Fibroblast of lung (primary cell): ENCODE results near the gene TESK1.

Experiments
- EZH2 ChIP-seq: IDR thresholded peaks from 2 replicates; pipeline ENCODE4 v1.5.1; 2012; ENCODE audit warnings: low read length, control low read depth, mild to moderate bottlenecking; ENCODE audit errors: missing control alignments
- TF ChIP-seq, protein P1 (sequence below), 2 donors: IDR thresholded peaks in 1 of 2; conservative IDR thresholded peaks in 1 of 2; 1 replicate in 1 of 2; 2 replicates in 1 of 2; pipeline ENCODE4 v1.5.1; 2011 to 2012; ENCODE audit warnings: low read length in 2 of 2, control low read depth in 1 of 2, inconsistent platforms in 1 of 2, low read depth in 1 of 2, mild to moderate bottlenecking in 1 of 2

DNA sequence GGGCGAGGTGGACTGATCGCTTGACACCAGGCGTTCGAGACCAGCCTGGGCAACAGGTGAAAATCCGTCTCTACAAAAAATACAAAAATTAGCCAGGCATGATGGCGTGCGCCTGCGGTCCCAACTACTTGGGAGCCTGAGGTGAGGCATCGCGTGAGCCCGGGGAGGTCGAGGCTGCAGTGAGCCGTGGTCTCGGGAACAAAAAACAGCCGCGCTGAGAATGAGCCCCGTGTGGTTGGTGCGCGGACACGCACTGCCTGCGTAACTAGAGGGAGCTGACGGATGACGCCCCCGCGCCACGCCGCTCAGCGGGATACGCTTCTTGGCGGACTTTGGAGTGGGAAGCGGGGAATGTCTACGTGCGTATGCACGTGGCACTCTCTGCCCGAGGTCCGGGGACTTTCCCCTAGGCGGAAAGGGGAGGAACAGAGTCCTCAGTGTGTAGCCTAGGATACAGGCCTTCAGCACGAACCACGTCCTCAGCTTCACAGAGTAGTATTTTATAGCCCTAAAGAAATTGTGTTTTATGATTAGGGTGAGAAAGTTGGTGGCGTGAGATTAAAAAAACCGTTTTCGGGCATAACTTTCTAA lies 52.6 kb downstream of the TESK1 start, which contains the start of gene RMRP:
- TF ChIP-seq, protein P1, sequence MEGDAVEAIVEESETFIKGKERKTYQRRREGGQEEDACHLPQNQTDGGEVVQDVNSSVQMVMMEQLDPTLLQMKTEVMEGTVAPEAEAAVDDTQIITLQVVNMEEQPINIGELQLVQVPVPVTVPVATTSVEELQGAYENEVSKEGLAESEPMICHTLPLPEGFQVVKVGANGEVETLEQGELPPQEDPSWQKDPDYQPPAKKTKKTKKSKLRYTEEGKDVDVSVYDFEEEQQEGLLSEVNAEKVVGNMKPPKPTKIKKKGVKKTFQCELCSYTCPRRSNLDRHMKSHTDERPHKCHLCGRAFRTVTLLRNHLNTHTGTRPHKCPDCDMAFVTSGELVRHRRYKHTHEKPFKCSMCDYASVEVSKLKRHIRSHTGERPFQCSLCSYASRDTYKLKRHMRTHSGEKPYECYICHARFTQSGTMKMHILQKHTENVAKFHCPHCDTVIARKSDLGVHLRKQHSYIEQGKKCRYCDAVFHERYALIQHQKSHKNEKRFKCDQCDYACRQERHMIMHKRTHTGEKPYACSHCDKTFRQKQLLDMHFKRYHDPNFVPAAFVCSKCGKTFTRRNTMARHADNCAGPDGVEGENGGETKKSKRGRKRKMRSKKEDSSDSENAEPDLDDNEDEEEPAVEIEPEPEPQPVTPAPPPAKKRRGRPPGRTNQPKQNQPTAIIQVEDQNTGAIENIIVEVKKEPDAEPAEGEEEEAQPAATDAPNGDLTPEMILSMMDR (conservative IDR thresholded peaks at IDR 0.05 in 1 of 2, IDR thresholded peaks at IDR 0.05 in 1 of 2; ENCODE audit: low read depth in 1 of 2, low read length in 2 of 2): peak in 1 of 2 donors; percentile 34
- no peak for TF ChIP-seq EZH2
